Stimulated activated CD4-positive, alpha-beta T cell treated with anti-CD3 and anti-CD28 coated beads, Interleukin-2, amount 100 ng/mL, for 24 hours (primary cell): ENCODE data around the gene PBOV1.
"Not testable (repeated sequence)": the region's sequence is repeated elsewhere in the genome, so short reads cannot be mapped to it uniquely, and the experiment has no call there.

ENCODE experiments used
- DNase-seq, 2 donors: peaks; one replicate each; pipeline ENCODE4 v3.0.0-alpha.2; 2020

Gene PBOV1

GRCh38 chr6:138237463-138237862 lies 19.2 kb upstream of the PBOV1 start:
- DNase-seq: no peak

- DNase-seq: no peak
These were observed 17.4 kb upstream of the PBOV1 start for GRCh38 chr6:138235693-138236092.

- no peak for DNase-seq
These were observed 16.9 kb upstream of the PBOV1 start for GRCh38 chr6:138235205-138235604.

GRCh38 chr6:138234363-138234762 lies 16.1 kb upstream of the PBOV1 start:
- DNase-seq: no peak

GRCh38 chr6:138231381-138231886 lies 13.1 kb upstream of the PBOV1 start:
- DNase-seq: no peak

GRCh38 chr6:138230759-138231380 lies 12.6 kb upstream of the PBOV1 start:
- no peak for DNase-seq

GRCh38 chr6:138230221-138230620 lies 11.9 kb upstream of the PBOV1 start:
- no peak for DNase-seq

GRCh38 chr6:138229663-138230179 lies 11.4 kb upstream of the PBOV1 start:
- DNase-seq: no peak

- no peak for DNase-seq
These were observed 10.8 kb upstream of the PBOV1 start for GRCh38 chr6:138229072-138229471.

- no peak for DNase-seq
These were observed 9.1 kb upstream of the PBOV1 start for GRCh38 chr6:138227316-138227781.

GRCh38 chr6:138226700-138227315 lies 8.5 kb upstream of the PBOV1 start:
- no peak for DNase-seq

- DNase-seq: no peak
These were observed 7.7 kb upstream of the PBOV1 start for GRCh38 chr6:138225953-138226352.

GRCh38 chr6:138222901-138223546 lies 4.7 kb upstream of the PBOV1 start:
- DNase-seq: no peak

GRCh38 chr6:138219901-138220300 lies 1.6 kb upstream of the PBOV1 start:
- DNase-seq: no peak

- DNase-seq: no peak
These were observed 1.1 kb upstream of the PBOV1 start for GRCh38 chr6:138219398-138219797.

- DNase-seq: no peak
These were observed 3.1 kb downstream of the PBOV1 start for GRCh38 chr6:138215093-138215782.

GRCh38 chr6:138212530-138212929 lies 5.8 kb downstream of the PBOV1 start:
- not testable (repeated sequence) for DNase-seq

GRCh38 chr6:138211601-138212000 lies 6.7 kb downstream of the PBOV1 start:
- DNase-seq: no peak

GRCh38 chr6:138211048-138211581 lies 7.2 kb downstream of the PBOV1 start:
- no peak for DNase-seq

GRCh38 chr6:138206862-138207261 lies 11.4 kb downstream of the PBOV1 start:
- DNase-seq: no peak

GRCh38 chr6:138205437-138206094 lies 12.7 kb downstream of the PBOV1 start:
- DNase-seq: no peak

GRCh38 chr6:138204792-138205384 lies 13.4 kb downstream of the PBOV1 start:
- no peak for DNase-seq
